Measurements from ENCODE around the gene MXI1.
A peak's percentile ranks its signal among the peaks of the same experiment; 100 is the strongest.

MXI1 gene

DNA sequence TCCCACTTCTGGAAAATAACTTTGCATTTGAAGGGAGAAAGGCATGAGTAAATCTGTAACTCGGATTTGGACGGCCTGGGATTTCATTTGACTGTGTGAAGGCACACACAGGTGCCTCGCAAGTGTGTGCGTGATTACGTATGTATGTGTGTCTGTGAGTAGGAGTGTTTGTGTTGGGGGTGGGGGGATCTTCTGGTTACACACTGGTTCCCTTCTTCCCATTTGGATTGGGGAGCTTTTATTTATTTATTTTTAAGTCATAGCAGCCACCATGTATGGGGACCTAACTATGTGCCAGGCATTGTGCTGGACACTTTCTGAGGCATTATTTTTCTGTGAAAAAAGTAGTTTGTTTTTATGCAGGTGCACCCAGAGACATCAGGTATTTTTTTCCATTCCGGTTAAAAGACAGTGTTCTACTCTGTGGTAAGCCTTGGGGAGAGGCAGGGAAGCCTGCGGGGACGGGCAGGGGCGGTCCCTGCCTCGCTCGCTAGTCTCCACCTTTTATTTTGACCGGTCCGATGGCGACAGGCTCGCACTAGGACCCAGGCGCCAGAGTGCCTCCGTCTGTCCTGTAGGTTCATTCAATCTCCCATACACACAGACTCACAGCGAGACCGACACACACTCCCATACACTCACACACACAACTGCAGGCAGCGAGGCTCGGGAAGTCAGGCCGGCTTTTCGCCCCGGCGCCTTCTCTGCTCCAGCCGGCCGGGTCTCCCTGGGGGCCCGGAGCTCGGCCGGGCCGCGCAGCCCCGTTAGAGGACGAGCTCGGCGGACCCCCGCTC lies at the start of gene MXI1:
Gene MXI1, plus strand, starts transcription at position 595 of the 794 bp plus-strand sequence. CDS start 204 bp downstream, outside the sequence.
- peak; percentile 81 for DNase-seq
- in situ Hi-C loops (cut with HindIII; ENCODE audit: low pct_ligation_motif_present, low pct_unique_long_range_greater_than_20kb, low sequenced_read_pairs): no loop called here

DNA sequence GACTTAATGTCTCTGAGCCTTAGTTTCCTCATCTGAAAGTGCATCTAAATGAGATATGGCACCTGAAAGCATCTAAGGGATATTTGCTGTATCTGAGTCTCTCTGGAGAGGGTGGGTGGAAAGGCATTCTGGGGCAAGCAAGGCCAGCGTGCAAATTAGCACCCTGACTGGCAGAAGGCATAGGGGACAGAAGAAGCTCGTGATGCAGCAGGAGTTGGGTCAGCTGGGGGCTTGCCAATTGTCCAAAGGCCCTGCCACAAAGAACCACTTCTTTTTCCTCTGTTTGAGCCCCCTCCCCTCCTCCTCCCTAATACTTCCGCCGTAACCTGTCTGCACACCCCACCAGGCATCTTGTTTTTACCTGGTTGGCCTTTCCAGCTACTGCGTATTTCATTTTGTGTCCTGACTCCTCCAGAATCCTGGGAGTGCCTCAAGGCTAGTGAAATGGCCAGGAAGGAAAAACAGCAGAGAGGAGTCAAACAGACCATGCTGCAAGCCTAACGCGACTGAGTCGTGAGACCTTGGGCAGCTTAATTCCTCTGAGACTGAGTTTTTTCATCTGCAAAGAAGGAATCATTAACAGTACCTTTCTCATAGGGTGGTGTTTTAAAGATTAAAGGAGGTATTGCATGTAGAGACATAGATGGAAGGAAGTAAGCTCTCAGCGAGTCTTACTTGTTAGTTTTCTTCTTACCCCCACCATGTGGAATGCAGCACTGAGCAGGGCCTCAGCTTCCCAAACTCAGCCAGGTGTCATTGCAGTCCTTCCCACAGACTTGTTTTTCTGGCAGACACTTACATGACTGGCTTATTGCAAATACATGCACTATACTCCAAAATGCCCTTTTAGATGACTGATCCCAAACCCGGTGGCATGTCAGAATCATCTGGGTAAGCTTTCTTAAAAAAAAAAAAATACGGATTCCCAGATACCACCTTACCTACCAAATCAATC lies 49.1 kb upstream of the MXI1 start:
- in situ Hi-C loops (cut with HindIII; ENCODE audit: low pct_ligation_motif_present, low pct_unique_long_range_greater_than_20kb, low sequenced_read_pairs): no loop called here

DNA sequence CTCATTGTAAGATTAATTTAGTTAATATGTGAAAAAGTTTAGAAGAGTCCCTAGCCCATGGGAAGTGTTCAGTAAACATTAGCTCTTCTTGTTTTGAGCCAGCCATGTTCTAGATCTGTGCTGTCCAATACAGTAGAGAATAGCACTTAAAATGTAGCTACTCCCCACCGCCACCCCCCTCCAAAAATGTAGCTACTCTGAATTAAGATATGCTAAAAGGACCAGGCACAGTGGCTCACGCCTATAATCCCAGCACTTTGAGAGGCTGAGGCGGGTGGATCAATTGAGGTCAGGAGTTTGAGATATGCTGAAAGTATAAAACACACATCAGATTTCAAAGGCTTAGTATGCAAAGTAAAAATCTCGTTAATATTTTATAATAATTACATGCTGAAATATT lies 47.3 kb upstream of the MXI1 start:
- DNase-seq: no peak

More for the DNA sequence above, 49.1 kb upstream of the MXI1 start:
- no peak for DNase-seq

DNA sequence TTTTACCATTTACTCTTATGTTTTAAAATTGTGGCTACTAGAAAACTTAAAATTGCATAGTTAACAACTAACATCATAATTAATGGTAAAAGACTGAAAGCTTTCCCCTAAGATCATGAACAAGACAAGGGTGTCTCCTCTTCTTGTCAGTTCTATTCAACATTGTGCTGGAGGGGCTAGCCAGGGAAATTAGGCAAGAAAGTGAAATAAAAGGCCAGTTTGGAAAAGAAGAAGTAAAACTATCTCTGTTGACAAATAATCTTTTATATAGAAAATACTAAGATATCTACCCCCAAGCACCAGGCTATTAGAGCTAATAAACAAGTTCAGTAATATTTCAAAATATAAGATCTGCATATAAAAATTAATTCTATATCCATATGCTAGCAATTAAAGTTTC lies 46.9 kb upstream of the MXI1 start:
- in situ Hi-C loops (cut with HindIII; ENCODE audit: low pct_ligation_motif_present, low pct_unique_long_range_greater_than_20kb, low sequenced_read_pairs): no loop called here

More for the DNA sequence above, 47.3 kb upstream of the MXI1 start:
- in situ Hi-C loops (cut with HindIII; ENCODE audit: low pct_ligation_motif_present, low pct_unique_long_range_greater_than_20kb, low sequenced_read_pairs): no loop called here

DNA sequence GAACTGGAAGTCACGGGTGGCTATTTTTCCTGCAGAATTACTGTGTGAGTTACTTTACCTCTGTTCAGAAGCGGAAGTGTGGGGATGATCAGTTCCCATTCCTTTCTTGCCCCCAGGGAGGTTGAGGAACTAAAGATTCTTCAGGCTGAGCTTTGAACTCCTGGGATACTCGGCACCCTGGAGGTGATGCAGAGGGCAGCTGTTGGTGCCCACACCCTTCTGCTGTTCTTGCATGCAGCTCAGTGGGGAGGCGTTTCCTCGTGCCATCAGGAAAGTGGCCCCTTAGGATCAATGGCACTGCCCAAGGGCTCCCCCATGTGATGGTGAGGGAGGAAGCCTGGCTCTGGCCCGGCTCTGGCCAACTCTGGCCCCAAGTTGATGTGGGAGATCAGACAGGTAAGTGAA lies 44.7 kb upstream of the MXI1 start:
- no peak for DNase-seq
- in situ Hi-C loops (cut with HindIII; ENCODE audit: low pct_ligation_motif_present, low pct_unique_long_range_greater_than_20kb, low sequenced_read_pairs): no loop called here

More for the DNA sequence above, 46.9 kb upstream of the MXI1 start:
- DNase-seq: no peak

DNA sequence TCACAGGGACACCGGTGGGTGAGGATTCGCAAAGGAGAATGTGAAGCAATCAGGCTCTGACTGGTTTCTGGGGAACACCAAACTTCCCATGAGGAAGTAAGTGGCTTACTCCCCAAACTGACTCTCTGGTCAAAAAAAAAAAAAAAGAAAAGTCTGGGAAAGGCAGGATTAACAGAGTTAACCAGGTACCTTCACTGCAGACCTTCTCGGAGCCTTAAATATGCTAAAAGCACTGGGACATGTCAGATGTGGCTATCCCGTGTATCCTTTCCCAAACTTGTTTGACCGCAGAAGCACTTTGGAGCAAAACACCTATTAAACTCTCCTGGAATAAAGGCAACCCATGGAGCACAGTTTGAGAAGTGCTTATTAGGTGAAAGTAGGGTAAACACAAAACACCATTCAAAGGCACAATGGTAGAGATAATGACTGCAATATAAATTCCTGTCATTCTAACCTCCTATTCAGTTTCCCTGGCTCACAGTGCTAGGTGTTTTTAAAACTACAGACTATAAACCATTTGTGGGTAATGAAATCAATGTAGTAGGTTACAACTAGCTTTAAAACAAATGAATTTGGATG lies 44.1 kb upstream of the MXI1 start:
- in situ Hi-C loops (cut with HindIII; ENCODE audit: low pct_ligation_motif_present, low pct_unique_long_range_greater_than_20kb, low sequenced_read_pairs): no loop called here
- DNase-seq: no peak

DNA sequence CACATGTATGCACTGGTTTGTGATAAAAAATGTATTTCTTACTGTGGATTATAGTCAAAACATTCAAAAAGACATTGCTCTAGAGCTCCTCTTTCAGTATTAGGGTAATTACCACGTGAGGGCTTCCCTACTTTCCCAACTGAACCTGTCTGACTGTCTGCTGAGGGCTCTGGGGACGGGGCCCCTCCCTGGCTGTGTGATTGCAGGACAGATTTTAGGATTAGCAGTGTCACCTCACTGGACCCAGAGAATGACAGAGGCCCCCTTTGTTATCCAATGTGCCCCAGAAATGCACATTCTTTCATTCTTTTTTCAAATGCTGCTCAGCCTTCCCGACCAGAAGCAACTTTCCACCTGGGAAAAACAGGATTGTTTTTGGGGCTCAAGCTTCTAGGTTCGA lies 43.6 kb upstream of the MXI1 start:
- DNase-seq: no peak
- in situ Hi-C loops (cut with HindIII; ENCODE audit: low pct_ligation_motif_present, low pct_unique_long_range_greater_than_20kb, low sequenced_read_pairs): no loop called here

DNA sequence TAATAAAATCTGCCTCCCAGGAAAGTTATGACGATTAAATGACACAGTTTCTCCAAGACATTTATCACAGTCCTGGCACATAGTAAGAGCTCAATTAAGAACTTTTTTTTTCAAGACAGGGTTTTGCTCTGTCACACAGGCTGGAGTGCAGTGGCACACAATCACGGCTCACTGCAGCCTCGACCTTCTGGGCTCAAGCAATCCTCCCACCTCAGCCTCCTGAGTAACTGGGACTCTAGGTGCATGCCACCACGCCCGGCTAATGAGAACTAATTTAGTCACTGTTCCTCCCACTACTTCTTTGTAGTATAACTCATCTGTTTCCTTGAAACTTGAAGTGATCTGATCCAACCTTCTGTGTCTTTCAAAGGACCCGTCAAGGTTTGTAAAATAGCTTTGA lies 42.2 kb upstream of the MXI1 start:
- DNase-seq: no peak
- in situ Hi-C loops (cut with HindIII; ENCODE audit: low pct_ligation_motif_present, low pct_unique_long_range_greater_than_20kb, low sequenced_read_pairs): no loop called here

DNA sequence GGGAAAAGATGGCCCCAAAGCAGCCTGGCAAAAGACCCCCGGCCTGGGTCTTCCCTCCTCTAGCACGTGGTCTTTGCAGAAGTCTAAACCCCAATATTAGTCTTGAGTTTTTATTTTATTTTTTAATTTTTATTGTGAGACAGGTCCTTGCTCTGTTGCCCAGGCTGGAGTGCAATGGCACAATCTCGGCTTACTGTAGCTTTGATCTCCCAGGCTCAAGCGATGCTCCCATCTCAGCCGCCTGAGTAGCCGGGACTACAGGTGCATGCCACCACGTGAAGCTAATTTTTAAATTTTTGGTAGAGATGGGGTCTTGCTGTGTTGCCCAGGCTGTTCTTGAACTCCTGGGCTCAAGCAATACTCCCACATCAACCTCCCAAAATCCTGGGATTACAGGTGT lies 40.3 kb upstream of the MXI1 start:
- no peak for DNase-seq
- in situ Hi-C loops (cut with HindIII; ENCODE audit: low pct_ligation_motif_present, low pct_unique_long_range_greater_than_20kb, low sequenced_read_pairs): no loop called here

DNA sequence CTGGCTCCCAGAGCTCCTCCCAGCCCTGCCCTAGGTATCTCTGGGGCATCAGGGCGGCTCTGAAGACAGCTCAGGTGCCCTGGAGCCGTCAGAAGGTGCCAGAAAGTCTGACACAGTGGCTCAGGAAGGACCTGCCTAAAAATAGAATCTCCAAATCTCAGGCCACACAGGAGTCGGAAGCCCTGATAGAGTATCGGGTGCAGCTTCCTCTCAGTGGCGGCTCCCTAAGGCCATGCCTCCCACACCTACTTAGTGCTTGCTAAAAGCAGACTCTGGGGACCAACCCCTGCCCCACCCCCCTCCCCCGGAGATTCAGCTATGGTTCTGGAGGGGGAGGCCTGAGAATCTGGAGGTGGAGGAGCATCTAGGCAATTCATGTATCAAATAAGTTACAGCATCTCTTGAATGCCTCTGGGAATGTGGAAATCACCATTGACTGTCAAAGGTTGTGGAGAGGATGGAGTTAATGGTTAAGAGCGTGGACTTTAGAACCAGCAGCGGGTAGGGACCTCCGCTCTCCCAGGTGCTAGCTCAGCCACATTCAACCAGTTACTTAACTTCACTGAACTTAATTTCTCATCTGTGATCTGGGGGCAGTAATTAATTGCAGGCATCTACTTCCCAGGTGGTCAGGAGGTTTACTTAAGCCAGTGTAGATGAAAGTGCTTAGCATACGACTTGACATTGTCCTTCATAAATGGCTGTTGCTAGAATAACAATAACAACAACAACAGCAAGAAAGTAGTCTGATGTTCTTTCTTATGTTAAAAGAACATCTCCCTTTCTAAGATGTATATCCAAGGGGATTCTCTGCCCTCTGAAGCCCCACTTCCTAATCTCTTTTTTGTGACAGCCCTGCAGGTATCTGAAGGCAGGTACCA lies 38.6 kb upstream of the MXI1 start:
- in situ Hi-C loops (cut with HindIII; ENCODE audit: low pct_ligation_motif_present, low pct_unique_long_range_greater_than_20kb, low sequenced_read_pairs): no loop called here
- DNase-seq: no peak

DNA sequence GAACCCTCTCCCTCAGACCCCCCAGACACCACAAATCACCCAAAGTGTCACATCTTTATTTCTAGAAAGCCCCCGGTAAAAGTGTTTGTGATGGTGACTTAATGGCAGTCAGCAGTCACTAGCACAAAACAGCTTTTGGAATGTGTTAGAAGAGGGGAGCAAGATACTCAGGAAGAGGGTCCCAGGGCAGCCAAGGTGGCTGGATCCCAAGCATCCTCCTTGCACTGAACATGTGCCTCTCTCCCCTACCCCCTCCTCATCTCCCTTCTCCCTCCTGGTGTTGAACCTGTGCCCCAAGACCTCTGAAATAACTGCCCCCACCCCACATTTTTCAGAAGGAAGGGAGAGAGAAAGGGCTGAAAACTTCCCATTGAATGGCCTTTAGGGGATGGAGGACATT lies 37.8 kb upstream of the MXI1 start:
- DNase-seq: no peak
- in situ Hi-C loops (cut with HindIII; ENCODE audit: low pct_ligation_motif_present, low pct_unique_long_range_greater_than_20kb, low sequenced_read_pairs): no loop called here

DNA sequence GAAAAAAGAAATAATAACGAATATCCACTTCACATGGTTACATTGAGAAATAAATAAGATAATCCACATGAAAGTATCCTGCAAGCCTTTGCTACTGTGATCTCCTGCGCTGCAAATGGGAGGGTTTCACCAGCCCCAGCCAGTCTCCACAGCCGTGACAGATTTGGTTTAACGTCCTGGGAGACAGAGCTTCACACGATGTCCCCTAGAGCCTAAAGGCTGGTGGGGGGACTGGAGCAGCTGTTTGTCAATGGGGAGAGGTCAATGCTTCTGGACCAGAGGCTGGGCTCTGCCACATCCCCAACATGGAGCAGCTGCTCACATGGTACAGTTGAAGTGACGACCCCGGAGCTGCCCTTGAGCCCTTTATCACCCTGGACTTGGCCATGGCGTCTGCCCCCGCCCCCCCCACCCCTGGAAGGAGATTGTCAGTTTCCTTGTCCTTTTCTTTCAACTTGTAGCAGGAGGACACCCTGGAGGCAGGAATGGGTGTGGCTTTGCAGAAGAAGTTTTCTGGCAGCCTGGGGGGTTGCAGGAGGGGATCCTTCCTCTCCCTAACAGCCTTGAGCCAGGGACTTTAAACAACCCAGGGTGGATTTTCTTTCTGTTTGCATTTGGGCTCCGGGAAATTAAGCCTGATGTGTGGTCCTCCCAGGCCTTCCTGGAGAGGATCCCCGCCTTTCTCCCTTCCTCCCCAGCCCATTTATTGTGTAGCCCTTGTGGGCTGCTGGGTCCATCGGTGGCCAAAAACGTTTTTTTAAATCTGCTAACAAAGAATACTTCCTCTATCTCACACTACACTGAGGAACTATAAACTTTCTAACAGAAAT lies 37.0 kb upstream of the MXI1 start:
- in situ Hi-C loops (cut with HindIII; ENCODE audit: low pct_ligation_motif_present, low pct_unique_long_range_greater_than_20kb, low sequenced_read_pairs): no loop called here
- no peak for DNase-seq

DNA sequence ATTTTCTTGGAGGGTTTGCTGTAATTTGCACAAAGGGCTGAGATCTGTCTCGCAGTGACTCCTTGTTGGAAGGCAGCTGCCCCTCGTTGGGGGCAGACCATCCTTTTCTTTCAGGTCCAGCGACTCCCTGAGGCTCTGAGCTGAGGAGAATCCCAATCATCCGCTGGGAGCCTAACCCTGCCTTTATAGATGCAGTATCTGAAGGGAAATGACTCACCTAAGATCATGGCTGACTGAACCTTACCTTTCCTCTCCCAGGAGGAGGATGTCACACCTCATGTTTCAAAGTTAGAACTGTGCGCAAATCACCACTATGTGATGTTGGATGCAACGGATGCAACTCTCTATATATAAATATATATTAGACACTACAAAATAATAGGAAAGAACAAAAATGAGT lies 36.4 kb upstream of the MXI1 start:
- in situ Hi-C loops (cut with HindIII; ENCODE audit: low pct_ligation_motif_present, low pct_unique_long_range_greater_than_20kb, low sequenced_read_pairs): no loop called here
- DNase-seq: peak; percentile 40

DNA sequence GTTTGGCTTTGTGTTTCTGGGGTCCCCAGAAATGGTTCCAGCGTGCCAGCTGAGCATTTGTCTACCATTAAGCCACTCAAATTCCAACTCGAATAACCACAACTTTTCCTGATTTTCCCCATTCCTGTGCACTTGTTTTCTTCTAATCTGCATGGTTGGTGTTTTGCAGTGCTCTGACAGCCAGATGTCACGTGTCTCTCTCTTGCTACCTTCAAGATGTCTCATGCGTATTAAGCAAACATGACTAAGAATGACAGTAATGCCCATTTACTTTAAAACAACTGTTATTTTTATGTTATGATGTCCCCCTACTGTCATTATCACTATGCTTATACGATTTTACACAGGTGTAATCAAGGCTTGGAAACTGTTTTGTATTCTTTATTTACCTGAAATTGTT lies 35.2 kb upstream of the MXI1 start:
- DNase-seq: no peak
- in situ Hi-C loops (cut with HindIII; ENCODE audit: low pct_ligation_motif_present, low pct_unique_long_range_greater_than_20kb, low sequenced_read_pairs): no loop called here

DNA sequence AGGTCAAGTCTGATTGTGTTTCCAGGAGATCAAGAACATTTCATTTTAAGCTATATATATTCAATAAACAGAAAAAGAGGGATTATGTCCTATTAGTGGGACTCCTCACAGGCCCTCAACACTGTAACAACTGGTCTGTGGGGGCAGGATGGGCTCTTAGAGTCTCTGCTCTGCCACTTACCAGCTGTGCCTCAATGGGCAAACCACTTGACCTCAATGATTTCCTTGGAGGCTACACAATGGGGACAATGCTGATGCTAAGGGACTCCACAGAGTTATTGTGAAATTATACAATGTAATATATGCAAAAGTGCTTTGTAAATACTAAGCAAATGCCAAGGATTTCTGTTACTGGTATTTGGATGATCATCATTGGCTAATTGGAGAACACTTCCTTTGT lies 33.2 kb upstream of the MXI1 start:
- no peak for DNase-seq

DNA sequence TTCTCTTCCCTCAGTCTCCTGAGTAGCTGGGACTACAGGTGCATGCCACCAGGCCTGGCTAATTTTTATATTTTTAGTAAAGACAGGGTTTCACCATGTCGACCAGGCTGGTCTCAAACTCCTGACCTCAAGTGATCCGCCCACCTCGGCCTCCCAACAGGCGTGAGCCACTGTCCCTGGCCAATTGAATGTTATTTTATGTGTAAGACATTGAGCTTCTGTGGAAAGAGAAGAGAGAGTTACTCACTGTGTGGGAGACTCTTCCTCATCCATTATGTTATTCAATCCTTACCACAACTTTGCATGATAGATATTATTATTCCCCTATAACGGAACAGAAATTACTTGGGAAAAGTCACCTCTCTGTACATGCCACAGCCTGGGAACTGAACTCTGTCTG lies 32.6 kb upstream of the MXI1 start:
- in situ Hi-C loops (cut with HindIII; ENCODE audit: low pct_ligation_motif_present, low pct_unique_long_range_greater_than_20kb, low sequenced_read_pairs): no loop called here
- DNase-seq: no peak

More for the DNA sequence above, 33.2 kb upstream of the MXI1 start:
- in situ Hi-C loops (cut with HindIII; ENCODE audit: low pct_ligation_motif_present, low pct_unique_long_range_greater_than_20kb, low sequenced_read_pairs): no loop called here

DNA sequence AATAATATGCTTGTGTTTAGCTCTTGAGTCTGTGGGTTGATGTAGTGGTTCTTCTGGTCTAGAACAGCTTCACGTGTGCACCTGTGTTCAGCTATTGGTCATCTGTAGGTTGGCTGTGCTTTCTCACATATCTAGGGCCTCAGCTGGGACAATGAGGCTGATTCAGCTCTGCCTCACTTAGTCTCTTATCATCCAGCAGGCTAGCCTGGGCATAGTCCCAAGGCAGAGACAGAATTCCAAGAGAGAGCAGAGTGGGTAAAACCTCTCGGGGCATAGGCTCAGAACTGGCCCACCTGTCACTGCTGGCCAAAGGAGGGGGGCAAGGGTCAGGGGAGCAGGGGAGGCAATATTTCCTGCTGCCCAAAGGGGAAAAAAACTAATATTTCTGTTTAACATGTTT lies 32.0 kb upstream of the MXI1 start:
- DNase-seq: no peak
- in situ Hi-C loops (cut with HindIII; ENCODE audit: low pct_ligation_motif_present, low pct_unique_long_range_greater_than_20kb, low sequenced_read_pairs): no loop called here

Data from ACHN (cell line).